Measurements from ENCODE around the gene SPATA6.

SPATA6 gene

GRCh38 chr1:48362901-48363300, 109.1 kb downstream of the SPATA6 start:
- Mint-ChIP-seq H3K9me3 (peaks cover 21% of the 10 kb centered on the region), H3K4me3 (no peak overlapping the region), H3K27ac (no peak overlapping the region), H3K4me1 (no peaks in the 10 kb centered on the region), H3K36me3 (ENCODE audit: low read depth) (peaks cover 6% of the 10 kb centered on the region), H3K27me3 (ENCODE audit: low read depth) (no peaks in the 10 kb centered on the region)
- no peak for TF ChIP-seq CTCF (IDR thresholded peaks at IDR 0.05; ENCODE audit: unreplicated experiment in 3 of 3)

DNA sequence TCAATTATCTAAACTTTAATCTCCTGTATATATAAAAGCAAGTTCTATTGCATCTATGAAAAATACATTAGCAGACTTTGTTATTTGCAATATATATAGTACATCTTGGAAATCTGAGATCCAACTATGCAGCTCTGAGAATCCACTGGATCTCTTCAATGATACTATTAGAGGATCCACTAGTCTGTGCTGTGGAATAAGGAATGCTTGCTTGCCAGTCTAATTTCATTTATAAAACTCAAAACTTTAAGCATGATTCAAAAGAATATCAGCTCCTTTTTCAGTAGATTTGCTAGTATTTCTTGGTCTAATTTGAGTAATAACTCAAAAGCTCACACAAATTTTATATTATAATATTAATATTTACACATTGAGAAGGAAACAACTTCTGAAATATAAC, 115.1 kb downstream of the SPATA6 start:
- no peaks in the 10 kb centered on the region for H3K27me3 Mint-ChIP-seq (ENCODE audit: low read depth)
- peaks cover 11% of the 10 kb centered on the region for H3K36me3 Mint-ChIP-seq (ENCODE audit: low read depth)
- no peak overlapping the region for H3K4me3 Mint-ChIP-seq
- no peaks in the 10 kb centered on the region for H3K4me1 Mint-ChIP-seq
- H3K9me3 Mint-ChIP-seq = no peaks in the 10 kb centered on the region
- TF ChIP-seq CTCF (IDR thresholded peaks at IDR 0.05; ENCODE audit: unreplicated experiment in 3 of 3) = no peak
- H3K27ac Mint-ChIP-seq = no peak overlapping the region

DNA sequence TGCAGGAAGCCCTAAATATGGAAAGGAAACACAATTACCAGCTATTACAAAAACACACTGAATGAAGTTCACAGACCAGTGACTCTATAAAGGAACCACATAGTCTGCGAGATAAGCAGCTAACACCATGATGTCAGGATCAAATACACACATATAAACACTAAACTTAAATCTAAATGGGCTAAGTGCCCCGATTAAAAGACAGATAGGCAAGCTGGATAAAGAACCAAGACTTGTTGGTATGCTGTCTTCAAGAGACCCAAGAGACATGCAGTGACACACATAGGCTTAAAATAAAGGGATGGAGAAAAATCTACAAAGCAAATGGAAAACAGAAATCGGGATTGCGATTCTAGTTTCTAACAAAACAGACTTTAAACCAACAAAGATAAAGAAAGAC, 127.6 kb downstream of the SPATA6 start:
- no peak overlapping the region for H3K27ac Mint-ChIP-seq
- no peaks in the 10 kb centered on the region for H3K27me3 Mint-ChIP-seq (ENCODE audit: low read depth)
- TF ChIP-seq CTCF (IDR thresholded peaks at IDR 0.05; ENCODE audit: unreplicated experiment in 3 of 3) = no peak
- H3K4me3 Mint-ChIP-seq = no peak overlapping the region
- H3K9me3 Mint-ChIP-seq = peaks cover 30% of the 10 kb centered on the region
- no peaks in the 10 kb centered on the region for H3K4me1 Mint-ChIP-seq
- H3K36me3 Mint-ChIP-seq (ENCODE audit: low read depth) = peaks cover 21% of the 10 kb centered on the region

GRCh38 chr1:48341221-48341620, 130.8 kb downstream of the SPATA6 start:
- Mint-ChIP-seq H3K27me3 (ENCODE audit: low read depth) (no peaks in the 10 kb centered on the region), H3K9me3 (peaks cover 25% of the 10 kb centered on the region), H3K4me1 (no peaks in the 10 kb centered on the region), H3K4me3 (no peak overlapping the region), H3K27ac (no peak overlapping the region), H3K36me3 (ENCODE audit: low read depth) (peaks cover 23% of the 10 kb centered on the region)
- TF ChIP-seq CTCF (IDR thresholded peaks at IDR 0.05; ENCODE audit: unreplicated experiment in 3 of 3) = no peak

GRCh38 chr1:48338257-48338656, 133.7 kb downstream of the SPATA6 start:
- Mint-ChIP-seq H3K4me3 (no peak overlapping the region), H3K27me3 (ENCODE audit: low read depth) (no peaks in the 10 kb centered on the region), H3K9me3 (peaks cover 29% of the 10 kb centered on the region), H3K27ac (no peak overlapping the region), H3K36me3 (ENCODE audit: low read depth) (peaks cover 36% of the 10 kb centered on the region), H3K4me1 (no peaks in the 10 kb centered on the region)
- TF ChIP-seq CTCF (IDR thresholded peaks at IDR 0.05; ENCODE audit: unreplicated experiment in 3 of 3) = no peak

DNA sequence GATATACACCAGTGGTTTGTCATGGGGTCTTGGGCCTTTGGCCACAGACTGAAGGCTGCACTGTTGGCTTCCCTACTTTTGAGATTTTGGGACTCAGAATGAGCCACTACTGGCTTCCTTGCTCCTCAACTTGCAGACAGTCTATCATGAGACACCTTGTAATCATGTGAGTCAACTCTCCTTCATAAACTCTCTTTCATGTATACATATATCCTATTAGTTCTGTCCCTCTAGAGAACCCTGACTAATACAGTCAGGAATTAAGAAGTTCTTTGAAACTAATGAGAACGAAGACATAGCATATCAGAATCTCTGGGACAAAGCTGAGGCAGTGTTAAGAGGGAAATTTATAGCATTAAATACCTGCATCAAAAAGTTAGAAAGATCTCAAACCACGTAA, 138.7 kb downstream of the SPATA6 start:
- Mint-ChIP-seq H3K27ac (no peak overlapping the region), H3K9me3 (peaks cover 53% of the 10 kb centered on the region), H3K27me3 (ENCODE audit: low read depth) (peaks cover 3% of the 10 kb centered on the region), H3K36me3 (ENCODE audit: low read depth) (peaks cover 67% of the 10 kb centered on the region), H3K4me1 (no peaks in the 10 kb centered on the region), H3K4me3 (no peak overlapping the region)
- TF ChIP-seq CTCF (IDR thresholded peaks at IDR 0.05; ENCODE audit: unreplicated experiment in 3 of 3) = no peak

Data from nephron (organoid).